Gastroesophageal sphincter (tissue), 4 donors: ENCODE data around the gene TAF15. TPM values are rescaled to one million over a fixed set of nuclear protein-coding genes. Genes with fewer than 3 reads are reported as not detected.

ENCODE experiments used
- ATAC-seq: fragments of 150-250 bp; one replicate; pipeline ENCODE4 v1.9.1; 2016; ENCODE audit warnings: mild to moderate bottlenecking, moderate library complexity
- H3K27ac ChIP-seq, 4 donors: fragments of 200-600 bp; sonication (generic) in 3 of 4; 1 replicate in 3 of 4; 2 replicates in 1 of 4; pipeline ENCODE4 v1.5.1; 2016 to 2019
- H3K27me3 ChIP-seq: fragments of 200-600 bp; sonication (generic); one replicate; pipeline ENCODE4 v1.5.1; 2019
- H3K36me3 ChIP-seq, 2 donors: fragments of 200-600 bp; sonication (generic); one replicate each; pipeline ENCODE4 v1.5.1; 2019; ENCODE audit warnings: control low read depth in 1 of 2
- H3K4me1 ChIP-seq, 3 donors: fragments of 200-600 bp; sonication (generic); 1 replicate in 2 of 3; 2 replicates in 1 of 3; pipeline ENCODE4 v1.5.1; 2016 to 2019; ENCODE audit warnings: control low read depth in 2 of 3
- H3K4me3 ChIP-seq, 2 donors: fragments of 200-600 bp; sonication (generic); one replicate each; pipeline ENCODE4 v1.5.1; 2019; ENCODE audit warnings: mild to moderate bottlenecking in 1 of 2, moderate library complexity in 1 of 2
- H3K9me3 ChIP-seq, 3 donors: fragments of 200-600 bp; sonication (generic); one replicate each; pipeline ENCODE4 v1.5.1; 2017 to 2019; ENCODE audit warnings: control low read depth in 2 of 3
- CTCF ChIP-seq, 4 experiments: fragments of 200-600 bp in 2 of 4; fragments of 450-650 bp in 2 of 4; sonication (generic) in 1 of 4; IDR thresholded peaks; one replicate each; pipeline ENCODE4 v1.5.1; 2017 to 2019; ENCODE audit warnings: antibody characterized with exemption in 4 of 4, mild to moderate bottlenecking in 2 of 4, moderate library complexity in 2 of 4
- EP300 ChIP-seq: sonication (generic); formaldehyde crosslinking; IDR thresholded peaks from one replicate; pipeline ENCODE4 v1.6.1; 2017; ENCODE audit warnings: antibody characterized with exemption, mild to moderate bottlenecking
- POLR2A ChIP-seq, 2 donors: fragments of 450-650 bp; IDR thresholded peaks; one replicate each; pipeline ENCODE4 v1.6.1; 2017; ENCODE audit warnings: antibody characterized with exemption in 2 of 2, mild to moderate bottlenecking in 2 of 2, moderate library complexity in 1 of 2
- POLR2AphosphoS5 ChIP-seq: sonication (generic); formaldehyde crosslinking; IDR thresholded peaks from one replicate; pipeline ENCODE4 v1.6.1; 2017; ENCODE audit warnings: antibody characterized with exemption
- WGBS, 2 donors: methylation state at CpG; one replicate each; pipeline ENCODE4 v1.1.5; 2018; ENCODE audit warnings: low coverage in 1 of 2; 5-methylcytosine and 5-hydroxymethylcytosine counted together
- total RNA-seq, 4 donors: library from RNA; depleted of rRNA; stranded (reverse); fragments of >200 nt; gene quantifications; one replicate each; pipeline ENCODE4 v1.1.0, GENCODE V29; 2016

Gene TAF15
- total RNA-seq, 4 donors from 2014 or later = 58.2 to 144 (median 109) TPM

DNA sequence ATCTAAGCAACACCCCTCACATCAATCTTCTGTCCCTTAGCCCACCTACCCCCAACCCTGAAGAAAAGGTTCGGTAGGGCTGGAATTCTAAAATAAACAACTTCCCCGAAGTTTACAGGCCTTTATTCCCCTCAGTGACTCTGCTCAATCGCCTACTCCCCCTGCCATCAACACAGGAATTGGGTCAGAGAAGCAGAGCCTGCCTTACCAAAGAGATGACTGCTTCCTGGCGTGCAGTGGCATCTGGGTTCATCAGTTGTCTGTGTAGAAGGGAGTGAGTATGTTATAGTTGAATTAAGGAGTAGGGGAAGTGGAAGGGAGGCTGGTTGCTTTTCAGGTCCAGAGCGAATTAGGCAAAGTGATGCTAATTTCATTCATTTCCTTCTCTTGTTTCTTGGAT lies 46.7 kb downstream of the TAF15 start:
- ATAC-seq = no peak
- no peak overlapping the region for H3K27ac ChIP-seq
- peaks cover 0 to 39% of the 10 kb centered on the region in 2 donors for H3K36me3 ChIP-seq
- H3K27me3 ChIP-seq = no peaks in the 10 kb centered on the region
- H3K9me3 ChIP-seq = no peaks in the 10 kb centered on the region
- no peaks in the 10 kb centered on the region for H3K4me1 ChIP-seq
- WGBS, 2 donors = 63 to 67% methylated on average over 2 to 4 of the region's 5 CpGs
- TF ChIP-seq POLR2A (IDR thresholded peaks at IDR 0.05) = no peak
- no peak for TF ChIP-seq EP300
- TF ChIP-seq CTCF (IDR thresholded peaks at IDR 0.05) = no peak
- TF ChIP-seq POLR2AphosphoS5 = no peak
- no peak overlapping the region for H3K4me3 ChIP-seq

DNA sequence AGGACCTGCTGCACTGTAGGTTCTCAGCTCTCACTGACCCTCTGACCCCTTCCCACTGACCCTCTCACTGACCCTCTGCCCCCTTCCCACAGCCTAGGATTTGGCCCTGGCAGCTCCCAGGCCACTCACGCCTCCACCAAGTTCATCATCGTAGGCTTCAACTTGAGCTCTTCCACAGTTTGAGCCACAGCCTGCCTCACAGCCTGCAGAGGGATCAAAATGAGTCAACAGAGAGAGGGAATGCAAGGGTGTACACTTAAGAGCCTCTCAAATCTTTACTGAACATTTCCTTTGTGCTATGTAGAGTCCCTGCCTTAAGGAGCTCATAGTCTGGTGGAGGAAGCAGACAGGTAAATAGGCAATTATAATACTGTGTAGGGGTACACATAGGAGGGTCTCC lies 47.3 kb downstream of the TAF15 start:
- no peak overlapping the region for H3K4me3 ChIP-seq
- no peaks in the 10 kb centered on the region for H3K9me3 ChIP-seq
- H3K4me1 ChIP-seq = no peaks in the 10 kb centered on the region
- no peak for TF ChIP-seq POLR2A (IDR thresholded peaks at IDR 0.05)
- no peak for TF ChIP-seq EP300
- no peak for TF ChIP-seq POLR2AphosphoS5
- TF ChIP-seq CTCF (IDR thresholded peaks at IDR 0.05) = no peak
- WGBS, 2 donors = 100% methylated on average over 1 of the region's 2 CpGs; no CpG with 5 or more reads in 1 of the 2 donors
- H3K27ac ChIP-seq = no peak overlapping the region
- H3K36me3 ChIP-seq = peaks cover 0 to 33% of the 10 kb centered on the region in 2 donors
- ATAC-seq = no peak
- H3K27me3 ChIP-seq = no peaks in the 10 kb centered on the region

- 100% methylated on average over 1 of the region's 7 CpGs; no CpG with 5 or more reads in 1 of the 2 donors for WGBS, 2 donors
These were observed 55.6 kb downstream of the TAF15 start for GRCh38 chr17:35864853-35865252.

DNA sequence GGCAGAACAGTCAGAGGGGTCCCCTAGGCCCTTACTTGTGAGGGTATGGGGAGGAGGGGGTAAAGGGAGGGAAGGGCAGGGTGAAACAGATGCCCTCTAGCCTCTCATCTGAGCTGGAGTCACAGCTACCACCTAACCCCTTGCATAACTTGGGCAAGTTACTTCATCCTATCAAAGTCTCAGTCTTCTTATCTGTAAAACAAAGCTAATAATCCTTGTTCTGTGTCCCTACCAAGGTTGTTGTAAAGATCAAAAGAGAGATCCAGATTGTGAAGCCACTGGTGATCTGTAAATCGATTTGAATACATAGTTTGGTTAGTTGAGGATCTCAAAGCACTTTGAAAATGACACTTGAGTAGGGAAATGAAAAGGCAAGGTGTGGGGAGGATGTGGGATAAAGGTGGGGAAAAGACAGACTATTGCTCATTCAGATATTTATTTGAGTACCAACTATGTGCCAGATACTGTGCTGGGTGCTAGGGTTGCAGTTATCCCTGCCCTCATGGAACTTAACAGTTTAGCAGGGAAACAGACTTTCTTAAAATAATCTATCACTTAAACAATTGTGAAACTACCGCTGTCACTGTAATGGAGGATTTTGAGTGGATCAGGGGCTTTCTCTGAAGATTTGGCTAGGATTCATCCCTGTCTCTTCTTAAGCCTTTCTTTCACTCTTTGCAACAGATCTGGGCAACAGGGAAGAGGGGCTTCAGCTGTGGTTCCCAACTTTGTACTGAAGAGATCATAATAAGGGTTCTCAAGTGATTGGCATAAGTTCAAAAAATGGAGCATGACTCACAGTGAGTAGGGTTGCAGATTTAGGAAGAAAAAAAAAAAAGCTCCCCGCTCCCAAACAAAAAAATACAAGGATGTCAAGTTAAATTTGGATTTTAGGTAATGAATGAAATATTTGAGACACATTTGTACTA lies 56.4 kb downstream of the TAF15 start:
- WGBS, 2 donors = 33 to 73% methylated on average over 1 to 3 of the region's 3 CpGs
- peaks cover 0 to 9% (median 0%) of the 10 kb centered on the region in 3 donors for H3K4me1 ChIP-seq
- ATAC-seq = no peak
- H3K4me3 ChIP-seq = no peak overlapping the region
- peaks cover 0 to 12% of the 10 kb centered on the region in 2 donors for H3K36me3 ChIP-seq
- H3K9me3 ChIP-seq = no peaks in the 10 kb centered on the region
- TF ChIP-seq POLR2A (IDR thresholded peaks at IDR 0.05) = no peak
- no peak for TF ChIP-seq POLR2AphosphoS5
- TF ChIP-seq CTCF (IDR thresholded peaks at IDR 0.05) = no peak
- no peaks in the 10 kb centered on the region for H3K27me3 ChIP-seq
- H3K27ac ChIP-seq = no peak overlapping the region

More at GRCh38 chr17:35864853-35865252, 55.6 kb downstream of the TAF15 start:
- no peak overlapping the region for H3K27ac ChIP-seq
- no peak overlapping the region for H3K4me3 ChIP-seq
- no peaks in the 10 kb centered on the region for H3K9me3 ChIP-seq
- H3K4me1 ChIP-seq = peaks cover 0 to 9% (median 0%) of the 10 kb centered on the region in 3 donors
- ATAC-seq = no peak
- H3K36me3 ChIP-seq = peaks cover 0 to 12% of the 10 kb centered on the region in 2 donors
- no peaks in the 10 kb centered on the region for H3K27me3 ChIP-seq
- no peak for TF ChIP-seq POLR2A (IDR thresholded peaks at IDR 0.05)
- no peak for TF ChIP-seq EP300
- no peak for TF ChIP-seq POLR2AphosphoS5
- no peak for TF ChIP-seq CTCF (IDR thresholded peaks at IDR 0.05)
